Neural crest cell (in vitro differentiated cells): ENCODE measurements around the gene ATG7. TPM values are rescaled to one million over a fixed set of nuclear protein-coding genes. Genes with fewer than 3 reads are reported as not detected.
"Not testable (repeated sequence)": the region's sequence is repeated elsewhere in the genome, so short reads cannot be mapped to it uniquely, and the experiment has no call there.

ENCODE experiments used
- DNase-seq: peaks from one replicate; pipeline ENCODE4 v3.0.0; 2021; ENCODE audit warnings: low read depth, mixed read lengths, low spot score
- H3K27ac Mint-ChIP-seq: one replicate; pipeline ENCODE4 v1.8.0; 2021; ENCODE audit warnings: mild to moderate bottlenecking, mixed read lengths; ENCODE audit not compliant: unreplicated experiment
- H3K27me3 Mint-ChIP-seq: 2 replicates; pipeline ENCODE4 v1.8.0; 2021; ENCODE audit warnings: low read depth, mild to moderate bottlenecking, mixed read lengths
- H3K36me3 Mint-ChIP-seq: 2 replicates; pipeline ENCODE4 v1.8.0; 2021; ENCODE audit warnings: low read depth, mild to moderate bottlenecking, mixed read lengths
- H3K4me1 Mint-ChIP-seq: 2 replicates; pipeline ENCODE4 v1.8.0; 2021; ENCODE audit warnings: mixed read lengths
- H3K4me3 Mint-ChIP-seq: one replicate; pipeline ENCODE4 v1.8.0; 2021; ENCODE audit warnings: mild to moderate bottlenecking, mixed read lengths
- H3K9me3 Mint-ChIP-seq: 2 replicates; pipeline ENCODE4 v1.8.0; 2021; ENCODE audit warnings: mixed read lengths
- CTCF ChIP-seq: fragments of 200-600 bp; sonication (generic); conservative IDR thresholded peaks from 2 replicates; pipeline ENCODE4 v1.5.0; 2021; ENCODE audit warnings: antibody characterized with exemption, mild to moderate bottlenecking
- total RNA-seq: library from RNA; stranded (reverse); gene quantifications from 2 replicates; pipeline ENCODE4 v1.2.1, GENCODE V29; 2021

The ATG7 gene
- total RNA-seq, 1 donor from 2014 or later: 29.6 TPM

GRCh38 chr3:11434563-11435096 lies 162.4 kb downstream of the ATG7 start:
- Mint-ChIP-seq H3K9me3 (no peaks in the 10 kb centered on the region), H3K27ac (no peak overlapping the region), H3K27me3 (no peaks in the 10 kb centered on the region), H3K4me1 (peaks cover 8% of the 10 kb centered on the region), H3K4me3 (no peak overlapping the region), H3K36me3 (no peaks in the 10 kb centered on the region)
- no peak for DNase-seq
- TF ChIP-seq CTCF: no peak

GRCh38 chr3:11435440-11436165 lies 163.4 kb downstream of the ATG7 start:
- no peak overlapping the region for H3K27ac Mint-ChIP-seq
- no peak overlapping the region for H3K4me3 Mint-ChIP-seq
- DNase-seq: no peak
- no peaks in the 10 kb centered on the region for H3K27me3 Mint-ChIP-seq
- TF ChIP-seq CTCF: no peak
- no peaks in the 10 kb centered on the region for H3K36me3 Mint-ChIP-seq
- peaks cover 7% of the 10 kb centered on the region for H3K4me1 Mint-ChIP-seq
- no peaks in the 10 kb centered on the region for H3K9me3 Mint-ChIP-seq

- TF ChIP-seq CTCF: no peak
- DNase-seq: no peak
- Mint-ChIP-seq H3K27ac (peak overlapping the region; percentile 8), H3K4me1 (no peaks in the 10 kb centered on the region), H3K4me3 (no peak overlapping the region), H3K27me3 (no peaks in the 10 kb centered on the region), H3K36me3 (no peaks in the 10 kb centered on the region), H3K9me3 (no peaks in the 10 kb centered on the region)
Measured at GRCh38 chr3:11436775-11437174, 164.6 kb downstream of the ATG7 start.

- Mint-ChIP-seq H3K9me3 (no peaks in the 10 kb centered on the region), H3K36me3 (no peaks in the 10 kb centered on the region), H3K4me1 (no peaks in the 10 kb centered on the region), H3K27ac (no peak overlapping the region), H3K27me3 (no peaks in the 10 kb centered on the region), H3K4me3 (no peak overlapping the region)
- TF ChIP-seq CTCF: no peak
- DNase-seq: no peak
Measured at GRCh38 chr3:11437506-11437905, 165.3 kb downstream of the ATG7 start.

- H3K27ac Mint-ChIP-seq: no peak overlapping the region
- peaks cover 2% of the 10 kb centered on the region for H3K36me3 Mint-ChIP-seq
- no peak for DNase-seq
- TF ChIP-seq CTCF: no peak
- no peaks in the 10 kb centered on the region for H3K4me1 Mint-ChIP-seq
- H3K9me3 Mint-ChIP-seq: no peaks in the 10 kb centered on the region
- H3K4me3 Mint-ChIP-seq: no peak overlapping the region
- no peaks in the 10 kb centered on the region for H3K27me3 Mint-ChIP-seq
Measured at GRCh38 chr3:11438646-11439045, 166.4 kb downstream of the ATG7 start.

GRCh38 chr3:11441346-11441745 lies 169.1 kb downstream of the ATG7 start:
- H3K27ac Mint-ChIP-seq, H3K4me3 Mint-ChIP-seq, H3K27me3 Mint-ChIP-seq, H3K9me3 Mint-ChIP-seq, DNase-seq, H3K36me3 Mint-ChIP-seq, H3K4me1 Mint-ChIP-seq: not testable (repeated sequence)
